ENCODE measurements around the gene AUTS2.

DNA sequence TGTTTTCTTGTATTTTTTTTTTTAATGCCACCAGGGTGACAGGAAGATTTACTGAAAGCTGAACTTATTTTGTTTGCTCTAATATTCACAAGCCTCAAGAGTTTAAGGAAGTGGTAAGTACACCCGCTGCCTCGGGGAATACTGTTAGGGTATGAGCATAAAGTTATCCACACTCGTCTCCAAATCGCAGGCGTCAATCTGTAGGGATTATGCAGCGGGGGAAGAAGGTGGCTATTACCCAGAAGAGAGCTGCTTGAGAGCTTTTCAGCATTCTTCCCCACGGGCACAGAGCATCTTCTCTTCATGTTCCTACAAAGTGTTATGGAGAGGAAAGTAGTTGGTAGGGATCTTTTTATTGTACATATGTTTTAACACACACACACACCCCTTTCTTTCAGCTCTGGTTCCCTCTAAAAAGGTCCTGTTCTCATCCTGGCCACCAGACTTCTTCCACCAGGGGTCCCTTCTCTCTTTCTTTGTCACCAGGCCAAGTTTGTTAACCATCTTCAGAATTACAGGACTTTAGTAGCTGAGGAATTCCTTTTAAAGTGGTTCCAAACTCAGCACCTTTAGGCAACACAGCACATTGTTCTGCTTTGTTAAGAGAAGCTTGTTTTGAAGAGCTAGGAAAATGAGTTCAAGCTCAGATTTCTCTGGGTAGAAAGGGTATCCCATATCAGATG is 1122.1 kb downstream of the AUTS2 start:
- TF ChIP-seq GABPA (IDR thresholded peaks at IDR 0.05; ENCODE audit: low read depth) (no peak), CTCF (IDR thresholded peaks at IDR 0.05; ENCODE audit: insufficient read depth, low read length) (no peak), REST (IDR thresholded peaks at IDR 0.05; ENCODE audit: insufficient replicate concordance, low read depth) (no peak), POLR2AphosphoS5 (IDR thresholded peaks at IDR 0.05; ENCODE audit: low read depth) (no peak)

Measured in HL-60 (cell line).